Hepatocyte (in vitro differentiated cells): ENCODE data around the gene TTN. TPM values are rescaled to one million over a fixed set of nuclear protein-coding genes. Genes with fewer than 3 reads are reported as not detected.

Source experiments
- DNase-seq: peaks from one replicate; pipeline ENCODE4 v3.0.0-alpha.2; 2016; ENCODE audit warnings: low spot score
- H2AFZ ChIP-seq: fragments of 200-600 bp; sonication (generic); 2 replicates; pipeline ENCODE4 v1.6.0; 2016; ENCODE audit warnings: antibody characterized with exemption, mild to moderate bottlenecking
- H3K27ac ChIP-seq: fragments of 200-600 bp; sonication (generic); 2 replicates; pipeline ENCODE4 v1.5.1; 2016; ENCODE audit warnings: mild to moderate bottlenecking
- H3K27me3 ChIP-seq: fragments of 200-600 bp; sonication (generic); 2 replicates; pipeline ENCODE4 v1.6.1; 2016
- H3K36me3 ChIP-seq: fragments of 200-600 bp; sonication (generic); replicated peaks from 2 replicates; pipeline ENCODE4 v1.5.1; 2016; ENCODE audit warnings: low read depth; ENCODE audit not compliant: insufficient read depth
- H3K4me1 ChIP-seq: fragments of 200-600 bp; sonication (generic); 2 replicates; pipeline ENCODE4 v1.5.1; 2016; ENCODE audit warnings: mild to moderate bottlenecking, moderate library complexity; ENCODE audit not compliant: insufficient read depth
- H3K4me2 ChIP-seq: fragments of 200-600 bp; sonication (generic); 2 replicates; pipeline ENCODE4 v1.6.0; 2016
- H3K4me3 ChIP-seq: fragments of 200-600 bp; sonication (generic); 2 replicates; pipeline ENCODE4 v1.5.1; 2016; ENCODE audit warnings: mild to moderate bottlenecking
- H3K79me2 ChIP-seq: fragments of 200-600 bp; sonication (generic); 2 replicates; pipeline ENCODE4 v1.6.0; 2017; ENCODE audit warnings: mild to moderate bottlenecking
- H3K9me2 ChIP-seq: fragments of 200-600 bp; sonication (generic); replicated peaks from 2 replicates; pipeline ENCODE4 v1.6.0; 2017; ENCODE audit warnings: mild to moderate bottlenecking; ENCODE audit not compliant: insufficient read depth
- H3K9me3 ChIP-seq: fragments of 200-600 bp; sonication (generic); 2 replicates; pipeline ENCODE4 v1.5.1; 2016; ENCODE audit warnings: low read depth, mild to moderate bottlenecking
- H4K20me1 ChIP-seq: fragments of 200-600 bp; sonication (generic); 2 replicates; pipeline ENCODE4 v1.6.0; 2016; ENCODE audit warnings: mild to moderate bottlenecking; ENCODE audit not compliant: insufficient read depth, poor library complexity, severe bottlenecking
- CTCF ChIP-seq: fragments of 200-600 bp; sonication (generic); IDR thresholded peaks from 2 replicates; pipeline ENCODE4 v1.5.1; 2016; ENCODE audit warnings: antibody characterized with exemption, mild to moderate bottlenecking; ENCODE audit not compliant: poor library complexity
- EZH2 ChIP-seq: fragments of 200-600 bp; sonication (generic); IDR thresholded peaks from 2 replicates; pipeline ENCODE4 v1.6.1; 2016; ENCODE audit warnings: antibody characterized with exemption, mild to moderate bottlenecking, borderline replicate concordance
- EZH2phosphoT487 ChIP-seq: fragments of 200-600 bp; sonication (generic); IDR thresholded peaks from one replicate; pipeline ENCODE4 v1.6.1; 2018; ENCODE audit warnings: antibody characterized with exemption, mild to moderate bottlenecking, low read depth, moderate library complexity; ENCODE audit not compliant: unreplicated experiment, severe bottlenecking
- WGBS: methylation state at CpG from one replicate; pipeline ENCODE4 v1.1.6; 2016; ENCODE audit warnings: low lambda C conversion rate; ENCODE audit errors: missing lambda C conversion rate; 5-methylcytosine and 5-hydroxymethylcytosine counted together
- polyA plus RNA-seq: library from polyadenylated mRNA; unstranded; fragments of >200 nt; fragmentation: Nextera tagmentation; extraction: Ambion mirVana; gene quantifications from 2 replicates; pipeline ENCODE4 v1.2.1, GENCODE V29; 2016
- total RNA-seq: library from RNA; depleted of rRNA; stranded (reverse); fragments of >200 nt; gene quantifications from 2 replicates; pipeline ENCODE4 v1.2.3, GENCODE V29; 2014

Gene TTN
- total and polyA plus RNA-seq, 2 experiments from 2014 or later = 5.4 to 6.4 TPM

- no peaks in the 10 kb centered on the region for H3K9me3 ChIP-seq
- no peaks in the 10 kb centered on the region for H3K27me3 ChIP-seq
- peak overlapping the region; percentile 79 for H3K4me3 ChIP-seq
- no peaks in the 10 kb centered on the region for H3K36me3 ChIP-seq
- H4K20me1 ChIP-seq = no peaks in the 10 kb centered on the region
- peak overlapping the region; percentile 80 for H3K4me2 ChIP-seq
- peaks cover 45% of the 10 kb centered on the region for H3K79me2 ChIP-seq
- H3K4me1 ChIP-seq = peaks cover 7% of the 10 kb centered on the region
- H2AFZ ChIP-seq = peak overlapping the region; percentile 70
- peak overlapping the region; percentile 68 for H3K27ac ChIP-seq
- TF ChIP-seq CTCF (no peak), EZH2 (no peak), EZH2phosphoT487 (no peak)
- H3K9me2 ChIP-seq = no peaks in the 10 kb centered on the region
- peak; percentile 8 for DNase-seq
- WGBS = 24% methylated on average over 8 of the region's 8 CpGs
These were observed 283.6 kb downstream of the TTN start for GRCh38 chr2:178523596-178524134.

GRCh38 chr2:178522950-178523595, 284.1 kb downstream of the TTN start:
- 5% methylated on average over 25 of the region's 25 CpGs for WGBS
- Histone ChIP-seq H4K20me1 (no peaks in the 10 kb centered on the region), H3K4me1 (peaks cover 7% of the 10 kb centered on the region), H3K79me2 (peaks cover 39% of the 10 kb centered on the region), H3K27ac (peak overlapping the region; percentile 68), H3K27me3 (no peaks in the 10 kb centered on the region), H3K4me2 (peak overlapping the region; percentile 80), H3K36me3 (no peaks in the 10 kb centered on the region), H2AFZ (peak overlapping the region; percentile 82), H3K9me3 (no peaks in the 10 kb centered on the region), H3K4me3 (peak overlapping the region; percentile 79), H3K9me2 (no peaks in the 10 kb centered on the region)
- TF ChIP-seq EZH2phosphoT487 (no peak), CTCF (peak; percentile 81)
- DNase-seq = peak; percentile 93

- H3K36me3 ChIP-seq = no peaks in the 10 kb centered on the region
- H3K27me3 ChIP-seq = no peaks in the 10 kb centered on the region
- peaks cover 23% of the 10 kb centered on the region for H3K79me2 ChIP-seq
- 95% methylated on average over 11 of the region's 11 CpGs for WGBS
- no peaks in the 10 kb centered on the region for H4K20me1 ChIP-seq
- no peak overlapping the region for H3K4me2 ChIP-seq
- no peak for DNase-seq
- H3K4me3 ChIP-seq = no peak overlapping the region
- no peak overlapping the region for H3K27ac ChIP-seq
- no peaks in the 10 kb centered on the region for H3K9me3 ChIP-seq
- H3K4me1 ChIP-seq = peaks cover 7% of the 10 kb centered on the region
- no peak overlapping the region for H2AFZ ChIP-seq
- no peaks in the 10 kb centered on the region for H3K9me2 ChIP-seq
- no peak for TF ChIP-seq EZH2phosphoT487
- TF ChIP-seq CTCF = no peak
- TF ChIP-seq EZH2 = no peak
These were observed 285.7 kb downstream of the TTN start for GRCh38 chr2:178521304-178522150.
